Stomach (tissue), 9 donors: ENCODE data around the gene ZNF672. TPM values are rescaled to one million over a fixed set of nuclear protein-coding genes. Genes with fewer than 3 reads are reported as not detected.

Source experiments
- DNase-seq, 2 donors: peaks; one replicate each; pipeline versions ENCODE4 v3.0.0 to v3.0.0-alpha.2; 2013 to 2019
- H3K27ac ChIP-seq, 5 donors: fragments of 200-600 bp in 4 of 5; sonication (generic) in 4 of 5; one replicate each; pipeline ENCODE4 v1.5.1; 2013 to 2019; ENCODE audit warnings: mild to moderate bottlenecking in 1 of 5, moderate library complexity in 1 of 5
- H3K27me3 ChIP-seq, 3 donors: fragments of 200-600 bp; sonication (generic); one replicate each; pipeline ENCODE4 v1.5.1; 2017 to 2019; ENCODE audit warnings: mixed run types in 1 of 3
- H3K36me3 ChIP-seq, 4 donors: fragments of 200-600 bp; sonication (generic); 1 replicate in 3 of 4; 2 replicates in 1 of 4; pipeline ENCODE4 v1.5.1; 2016 to 2019
- H3K4me1 ChIP-seq, 4 donors: fragments of 200-600 bp; sonication (generic); one replicate each; pipeline ENCODE4 v1.5.1; 2016 to 2019
- H3K4me3 ChIP-seq, 4 donors: fragments of 200-600 bp; sonication (generic) in 3 of 4; one replicate each; pipeline ENCODE4 v1.5.1; 2016 to 2019; ENCODE audit warnings: mild to moderate bottlenecking in 1 of 4
- H3K9me3 ChIP-seq, 4 donors: fragments of 200-600 bp; sonication (generic); one replicate each; pipeline ENCODE4 v1.5.1; 2016 to 2019
- CTCF ChIP-seq, 7 experiments: fragments of 450-650 bp in 4 of 7; fragments of 200-600 bp in 3 of 7; sonication (generic) in 3 of 7; IDR thresholded peaks; one replicate each; pipeline ENCODE4 v1.5.1; 2016 to 2019; ENCODE audit warnings: antibody characterized with exemption in 7 of 7, control low read depth in 2 of 7, mild to moderate bottlenecking in 1 of 7
- EP300 ChIP-seq: sonication (generic); formaldehyde crosslinking; IDR thresholded peaks from one replicate; pipeline ENCODE4 v1.6.1; 2017; ENCODE audit warnings: antibody characterized with exemption
- POLR2A ChIP-seq, 4 donors: fragments of 450-650 bp; IDR thresholded peaks; one replicate each; pipeline ENCODE4 v1.6.1; 2016; ENCODE audit warnings: antibody characterized with exemption in 4 of 4, control low read depth in 2 of 4, mild to moderate bottlenecking in 1 of 4, moderate library complexity in 1 of 4
- POLR2AphosphoS5 ChIP-seq, 3 donors: sonication (generic); formaldehyde crosslinking; IDR thresholded peaks; one replicate each; pipeline ENCODE4 v1.6.1; 2016; ENCODE audit warnings: antibody characterized with exemption in 3 of 3
- WGBS, 5 donors: extraction: QIAGEN DNeasy Blood & Tissue Kit in 3 of 5; methylation state at CpG; one replicate each; pipeline versions ENCODE4 v1.1.5 to v1.1.7; 2013 to 2018; 5-methylcytosine and 5-hydroxymethylcytosine counted together
- intact Hi-C: fragments of 100-400 bp; cut with DNase I; formaldehyde crosslinking; loops from one replicate; pipeline ENCODE4 v1.15.1; 2023; ENCODE audit warnings: low total_unique reads
- polyA plus RNA-seq, 3 donors: library from polyadenylated mRNA; stranded (reverse); fragments of 200-250 nt; gene quantifications; one replicate each; pipeline ENCODE4 v1.2.3, GENCODE V29; 2013
- total RNA-seq, 5 donors: library from RNA; depleted of rRNA; stranded (reverse); fragments of >200 nt; gene quantifications; one replicate each; pipeline versions ENCODE4 v1.1.0 to v1.2.3, GENCODE V29; 2014 to 2016
- donor health status: healthy with polysubstance abuse.
- donor health status: Bipolar disorder and iron deficiency.
- donor health status: healthy.

Gene ZNF672
- total and polyA plus RNA-seq, 8 donors, result 13.0 to 142 (median 29.0) TPM

DNA sequence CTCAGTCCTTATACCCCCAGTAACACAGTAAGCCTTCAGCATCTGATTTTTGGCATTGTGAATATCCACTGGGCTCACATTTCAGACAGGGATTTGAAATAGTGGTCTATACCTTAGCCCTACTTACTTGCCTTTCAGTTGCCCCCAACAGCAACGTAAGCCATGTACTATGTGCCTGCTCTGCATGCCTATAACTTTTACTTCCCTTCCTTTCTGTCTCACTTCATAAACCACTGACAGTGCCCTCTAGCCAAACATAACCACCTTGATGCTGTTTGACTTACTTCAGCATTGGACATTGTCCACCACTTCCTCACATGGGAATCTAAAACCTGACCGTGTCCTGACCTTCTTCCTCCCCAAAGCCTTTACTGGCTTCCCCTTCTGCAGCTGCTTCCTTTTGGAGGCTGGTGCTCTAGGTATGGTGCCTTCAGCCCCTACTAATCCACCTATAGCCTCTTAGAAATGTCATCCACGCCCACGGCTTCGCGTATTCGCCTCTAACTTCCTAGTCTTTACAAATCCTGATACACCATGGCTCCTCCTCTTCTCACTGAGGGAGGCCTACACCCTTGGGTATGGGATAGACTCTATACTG is 3.6 kb upstream of the ZNF672 start:
- TF ChIP-seq POLR2A (IDR thresholded peaks at IDR 0.05) (no peak), POLR2AphosphoS5 (IDR thresholded peaks at IDR 0.05) (no peak), CTCF (IDR thresholded peaks at IDR 0.05) (no peak)
- H3K4me3 ChIP-seq, result no peak overlapping the region
- H3K27me3 ChIP-seq, result peaks cover 0 to 5% (median 0%) of the 10 kb centered on the region in 3 donors
- peaks cover 4 to 16% (median 12%) of the 10 kb centered on the region in 4 donors for H3K4me1 ChIP-seq
- peak in 1 of 2 donors; percentile 41 for DNase-seq
- H3K9me3 ChIP-seq, result no peaks in the 10 kb centered on the region
- no peak overlapping the region for H3K27ac ChIP-seq
- H3K36me3 ChIP-seq, result no peaks in the 10 kb centered on the region
- WGBS, 5 donors, result 57 to 72% (median 64%) methylated on average over 7 of the region's 7 CpGs
- intact Hi-C loops, result no loop called here

- 49 to 50% (median 50%) methylated on average over 11 of the region's 11 CpGs for WGBS, 5 donors
- intact Hi-C loops, result no loop called here
- TF ChIP-seq EP300, result no peak
- no peak for TF ChIP-seq POLR2AphosphoS5 (IDR thresholded peaks at IDR 0.05)
These were observed 811 bp upstream of the ZNF672 start for GRCh38 chr1:248837045-248837780.

DNA sequence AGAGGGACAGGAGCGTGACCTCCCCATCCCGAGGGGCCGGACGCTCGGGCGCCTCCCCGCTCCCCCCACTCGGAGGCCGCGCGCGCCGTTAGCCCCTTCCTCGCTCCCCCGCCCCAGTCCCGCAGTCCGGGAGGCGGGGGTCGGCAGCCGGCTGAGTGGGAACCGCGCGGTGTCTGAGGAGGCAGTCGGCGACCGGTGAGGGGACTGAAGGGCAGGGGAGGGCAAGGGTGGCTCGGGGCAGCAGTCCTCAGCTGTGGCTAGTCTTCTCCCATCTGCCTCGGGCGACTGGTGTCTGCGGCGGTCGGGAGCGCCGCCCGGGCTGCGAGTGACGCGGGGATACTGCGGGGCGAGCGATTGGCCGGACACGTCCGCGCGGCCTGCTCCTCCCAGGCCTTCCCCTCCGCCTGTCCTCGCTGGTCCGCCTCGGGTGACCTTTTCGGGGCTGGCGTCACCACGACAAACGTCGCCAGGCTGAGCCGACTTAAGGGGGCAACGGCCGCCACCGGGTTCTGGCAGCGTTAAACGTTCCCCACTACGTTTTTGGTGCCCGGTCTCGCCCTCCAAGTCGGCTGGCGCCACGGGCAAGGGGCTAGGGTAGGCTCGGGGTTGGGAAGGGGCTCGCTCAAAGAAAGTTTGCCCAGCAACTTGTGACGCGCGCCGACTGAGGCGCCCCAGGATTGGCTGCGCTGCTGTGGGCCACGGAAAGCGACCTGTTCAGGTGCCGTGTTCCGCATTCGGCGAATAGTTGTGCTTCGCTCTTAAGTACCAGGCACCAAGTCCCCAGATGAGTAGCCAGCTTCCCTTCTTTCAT is 538 bp downstream of the ZNF672 start:
- peaks cover 0 to 12% (median 3%) of the 10 kb centered on the region in 4 donors for H3K36me3 ChIP-seq
- peaks cover 33 to 57% (median 40%) of the 10 kb centered on the region in 4 donors for H3K4me1 ChIP-seq
- H3K27me3 ChIP-seq, result peaks cover 0 to 5% (median 0%) of the 10 kb centered on the region in 3 donors
- H3K27ac ChIP-seq, result peak overlapping the region; percentile 98 to 100 (median 100)
- DNase-seq, result peak; percentile 94 to 96
- H3K4me3 ChIP-seq, result peak overlapping the region; percentile 57 to 97 (median 78)
- intact Hi-C loops, result no loop called here
- 0% methylated on average over 45 to 82 of the region's 82 CpGs for WGBS, 5 donors
- TF ChIP-seq CTCF (IDR thresholded peaks at IDR 0.05) (no peak), POLR2A (IDR thresholded peaks at IDR 0.05) (peak in 2 of 4 donors; percentile 23 to 69), POLR2AphosphoS5 (IDR thresholded peaks at IDR 0.05) (peak; percentile 79 to 89 (median 87)), EP300 (peak; percentile 7)
- H3K9me3 ChIP-seq, result no peaks in the 10 kb centered on the region

More at GRCh38 chr1:248837045-248837780, 811 bp upstream of the ZNF672 start:
- Histone ChIP-seq H3K9me3 (no peaks in the 10 kb centered on the region), H3K27me3 (peaks cover 0 to 5% (median 0%) of the 10 kb centered on the region in 3 donors), H3K4me3 (peak overlapping the region; percentile 57 to 97 (median 78)), H3K36me3 (peaks cover 0 to 1% (median 0%) of the 10 kb centered on the region in 4 donors), H3K4me1 (peaks cover 26 to 43% (median 35%) of the 10 kb centered on the region in 4 donors), H3K27ac (peak overlapping the region; percentile 98 to 100 (median 100))
- DNase-seq, result peak in 1 of 2 donors; percentile 14

- peaks cover 0 to 12% (median 3%) of the 10 kb centered on the region in 4 donors for H3K36me3 ChIP-seq
- H3K27ac ChIP-seq, result peak overlapping the region; percentile 98 to 100 (median 100)
- intact Hi-C loops, result no loop called here
- H3K27me3 ChIP-seq, result peaks cover 0 to 5% (median 0%) of the 10 kb centered on the region in 3 donors
- 7 to 15% (median 10%) methylated on average over 10 of the region's 10 CpGs for WGBS, 5 donors
- H3K9me3 ChIP-seq, result no peaks in the 10 kb centered on the region
- peak overlapping the region; percentile 57 to 97 (median 78) for H3K4me3 ChIP-seq
- peaks cover 33 to 57% (median 40%) of the 10 kb centered on the region in 4 donors for H3K4me1 ChIP-seq
- DNase-seq, result no peak
- TF ChIP-seq POLR2AphosphoS5 (IDR thresholded peaks at IDR 0.05) (no peak), POLR2A (IDR thresholded peaks at IDR 0.05) (no peak), CTCF (IDR thresholded peaks at IDR 0.05) (no peak), EP300 (no peak)
These were observed 1.1 kb downstream of the ZNF672 start for GRCh38 chr1:248839168-248839555.
